ENCODE measurements around the gene PRDX4. TPM values are rescaled to one million over a fixed set of nuclear protein-coding genes. Genes with fewer than 3 reads are reported as not detected.

The PRDX4 gene
- 174 and 333 TPM in 2 replicates for total RNA-seq

DNA sequence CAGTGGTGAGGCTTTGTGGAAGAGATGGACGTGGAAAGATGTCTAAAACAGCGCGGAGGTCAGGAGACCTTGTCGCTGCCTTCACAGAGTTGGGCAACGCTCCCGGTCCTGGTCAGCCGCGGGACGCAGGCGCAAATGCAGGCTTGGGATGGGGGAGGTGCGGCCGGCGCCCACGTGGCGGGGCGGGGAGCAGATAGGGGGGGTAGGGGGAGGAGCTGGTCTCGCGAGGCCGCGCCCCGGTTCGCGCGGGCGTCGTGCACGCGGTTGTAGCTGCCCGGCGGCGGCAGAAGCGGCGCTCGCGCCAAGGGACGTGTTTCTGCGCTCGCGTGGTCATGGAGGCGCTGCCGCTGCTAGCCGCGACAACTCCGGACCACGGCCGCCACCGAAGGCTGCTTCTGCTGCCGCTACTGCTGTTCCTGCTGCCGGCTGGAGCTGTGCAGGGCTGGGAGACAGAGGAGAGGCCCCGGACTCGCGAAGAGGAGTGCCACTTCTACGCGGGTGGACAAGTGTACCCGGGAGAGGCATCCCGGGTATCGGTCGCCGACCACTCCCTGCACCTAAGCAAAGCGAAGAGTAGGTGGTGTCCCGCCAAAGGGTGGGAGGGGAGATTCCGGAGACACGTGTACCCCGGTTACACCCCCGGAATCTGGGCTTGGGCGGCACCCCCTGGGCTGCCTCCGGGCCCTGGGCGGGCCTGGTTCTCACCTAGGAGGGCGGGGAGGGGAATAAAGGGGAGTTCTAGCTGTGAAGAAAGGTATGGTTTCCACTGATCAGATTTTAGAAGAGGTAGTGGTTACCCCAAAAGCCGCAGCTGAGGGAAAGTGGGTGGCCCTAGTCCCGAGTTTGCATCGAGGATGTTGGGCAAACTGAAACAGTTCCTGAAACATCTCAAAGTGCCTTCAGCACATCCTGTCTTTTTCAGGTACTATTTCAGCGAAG, at the start of gene PRDX4:
PRDX4 (plus strand) TSS at position 255 of the 939 bp plus-strand sequence; CDS start at position 333, 78 bp downstream.

Other genes with a start within 250 kb of the PRDX4 start
- gene ACOT9, start 75.8 kb downstream of the PRDX4 start, total RNA-seq = 43.9 and 60.7 TPM in 2 replicates
- gene SAT1, start 115.7 kb downstream of the PRDX4 start, total RNA-seq = 115 and 131 TPM in 2 replicates
- gene APOO, start 240.4 kb downstream of the PRDX4 start, total RNA-seq = 8.3 and 9.8 TPM in 2 replicates
- not detected in 2 replicates for gene CXorf58, start 240.5 kb downstream of the PRDX4 start, total RNA-seq

Measured in smooth muscle cell of the umbilical artery (primary cell).